K562 (cell line): Measurements from ENCODE around the gene TNMD. TPM values are rescaled to one million over a fixed set of nuclear protein-coding genes. Genes with fewer than 3 reads are reported as not detected.

Source experiments
- ATAC-seq: fragments of 200-7000 bp; cut with Tn5 transposase; 3 replicates; pipeline ENCODE4 v1.9.1; 2020; ENCODE audit warnings: moderate library complexity
- BruUV-seq: library from RNA; stranded (reverse); fragments of 400-500 nt; replicated peaks from 2 replicates; lab custom pipeline; 2021; lab: Mats Ljungman, UMichigan
- CTCF ChIA-PET: fragments of 300-600 bp; formaldehyde crosslinking; extraction: SDS; loops from one replicate; lab custom pipeline; 2021; ENCODE audit warnings: low intra/inter-chr PET ratio; lab: Yijun Ruan, JAX
- POLR2A ChIA-PET: fragments of 300-600, 350-650 bp; sonication (Branson Sonifier 250); formaldehyde crosslinking; extraction: SDS; loops from one replicate; lab custom pipeline; 2021; ENCODE audit warnings: antibody characterized with exemption, inconsistent platforms; lab: Yijun Ruan, JAX
- DNase-seq, 4 experiments: peaks; one replicate each; pipeline versions ENCODE4 v3.0.0 to v3.0.0-alpha.2; 2011 to 2018; ENCODE audit warnings: low spot score in 3 of 4, mixed read lengths in 3 of 4; ENCODE audit errors: extremely low read depth in 1 of 4
- FAIRE-seq: peaks from 2 replicates; lab custom pipeline; 2011; peaks lifted over from hg19 to GRCh38; lab: Jason Lieb, UNC
- H2AFZ ChIP-seq: 2 replicates; pipeline ENCODE4 v1.6.0; 2011; ENCODE audit warnings: low read depth, low read length, control low read depth, inconsistent platforms
- H3K27ac ChIP-seq: fragments of 200-600 bp; 3 replicates; pipeline ENCODE4 v1.8.0; 2011; ENCODE audit warnings: low read depth, mild to moderate bottlenecking, control low read depth, inconsistent platforms, low read length, moderate library complexity, mixed read lengths; ENCODE audit errors: extremely low read depth
- H3K27me3 ChIP-seq, 2 experiments: fragments of 300-600 bp in 1 of 2; 2 replicates in 1 of 2; 3 replicates in 1 of 2; pipeline versions ENCODE4 v1.6.0 to v1.8.0; 2011; ENCODE audit warnings: inconsistent platforms in 2 of 2, low read length in 2 of 2, mild to moderate bottlenecking in 1 of 2, mixed read lengths in 1 of 2, moderate library complexity in 1 of 2; ENCODE audit not compliant: control insufficient read depth in 2 of 2, insufficient read depth in 2 of 2
- H3K36me3 ChIP-seq: fragments of 300-600 bp; 3 replicates; pipeline ENCODE4 v1.8.0; 2011; ENCODE audit warnings: mild to moderate bottlenecking, low read length, inconsistent platforms; ENCODE audit not compliant: control insufficient read depth, insufficient read depth
- H3K4me1 ChIP-seq, 2 experiments: fragments of 200-600 bp in 1 of 2; replicated peaks in 1 of 2; 2 replicates in 1 of 2; 3 replicates in 1 of 2; pipeline versions ENCODE4 v1.5.1 to v1.8.0; 2011; ENCODE audit warnings: inconsistent platforms in 2 of 2, low read length in 2 of 2, mild to moderate bottlenecking in 1 of 2, mixed read lengths in 1 of 2, moderate library complexity in 1 of 2; ENCODE audit not compliant: control insufficient read depth in 2 of 2, insufficient read depth in 2 of 2
- H3K4me2 ChIP-seq: 2 replicates; pipeline ENCODE4 v1.6.1; 2011; ENCODE audit warnings: low read length, control low read depth, inconsistent platforms, mixed read lengths; ENCODE audit not compliant: insufficient read depth
- H3K4me3 ChIP-seq: fragments of 200-600 bp; sonication (generic), shearing (Covaris generic); 2 replicates; pipeline ENCODE4 v1.5.1; 2016; ENCODE audit warnings: control low read depth, inconsistent platforms
- H3K79me2 ChIP-seq: fragments of 200-600 bp; 3 replicates; pipeline ENCODE4 v1.8.0; 2011; ENCODE audit warnings: low read length, inconsistent platforms; ENCODE audit not compliant: control insufficient read depth, insufficient read depth
- H3K9ac ChIP-seq, 2 experiments: 2 replicates each; pipeline versions ENCODE4 v1.6.0 to v1.6.1; 2011; ENCODE audit warnings: low read depth in 2 of 2, low read length in 2 of 2, control low read depth in 1 of 2, inconsistent platforms in 1 of 2, mild to moderate bottlenecking in 1 of 2, mixed read lengths in 1 of 2; ENCODE audit not compliant: insufficient read depth in 1 of 2
- H3K9me1 ChIP-seq: one replicate; pipeline ENCODE4 v1.6.0; 2011; ENCODE audit warnings: inconsistent platforms, mild to moderate bottlenecking, low read length, moderate library complexity; ENCODE audit not compliant: control insufficient read depth, insufficient read depth
- H3K9me3 ChIP-seq: replicated peaks from 2 replicates; pipeline ENCODE4 v1.5.1; 2011; ENCODE audit warnings: low read depth, low read length, inconsistent platforms; ENCODE audit not compliant: control insufficient read depth, insufficient read depth
- H4K20me1 ChIP-seq: replicated peaks from 2 replicates; pipeline ENCODE4 v1.6.1; 2011; ENCODE audit warnings: low read length, inconsistent platforms, mixed read lengths; ENCODE audit not compliant: control insufficient read depth, insufficient read depth
- CREBBP ChIP-seq: IDR thresholded peaks from one replicate; pipeline ENCODE4 v1.6.1; 2012; ENCODE audit warnings: low read depth, mild to moderate bottlenecking, control low read depth, inconsistent platforms, low read length
- NCOA2 ChIP-seq, 2 experiments: fragments of 450-650 bp; IDR thresholded peaks; 2 replicates each; pipeline ENCODE4 v1.6.1; 2018; ENCODE audit warnings: mild to moderate bottlenecking in 2 of 2, moderate library complexity in 1 of 2; ENCODE audit not compliant: partially characterized antibody in 2 of 2
- NEUROD1 ChIP-seq: fragments of 150-350 bp; IDR thresholded peaks from 2 replicates; pipeline ENCODE4 v1.6.1; 2014; ENCODE audit warnings: borderline replicate concordance, low read length, low read depth; ENCODE audit not compliant: partially characterized antibody
- POLR2A ChIP-seq: fragments of 450-650 bp; conservative IDR thresholded peaks from 2 replicates; pipeline ENCODE4 v1.6.1; 2016
- POLR3G ChIP-seq: IDR thresholded peaks from 2 replicates; pipeline ENCODE4 v1.6.1; 2011; ENCODE audit not compliant: insufficient read length, insufficient replicate concordance; ENCODE audit errors: extremely low read depth
- ZBTB17 ChIP-seq: fragments of 450-650 bp; formaldehyde crosslinking; IDR thresholded peaks from 2 replicates; pipeline ENCODE4 v1.4.0; 2020; ENCODE audit warnings: mild to moderate bottlenecking
- ZNF212 ChIP-seq: fragments of 450-650 bp; formaldehyde crosslinking; IDR thresholded peaks from 2 replicates; pipeline ENCODE4 v1.4.0; 2020; ENCODE audit warnings: mild to moderate bottlenecking
- ZNF436 ChIP-seq: fragments of 250-450, 450-650 bp; sonication (Bioruptor Pico); formaldehyde crosslinking; IDR thresholded peaks from 2 replicates; pipeline ENCODE4 v1.7.0; 2020; ENCODE audit warnings: mild to moderate bottlenecking
- ZNF695 ChIP-seq: fragments of 450-650 bp; formaldehyde crosslinking; IDR thresholded peaks from 2 replicates; pipeline ENCODE4 v1.4.0; 2020; ENCODE audit warnings: mild to moderate bottlenecking, moderate library complexity
- WGBS: fragments of 100-300 bp; shearing (Covaris generic); methylation state at CpG from one replicate; pipeline ENCODE4 v1.1.6; 2016; ENCODE audit warnings: low coverage, mixed read lengths; ENCODE audit not compliant: insufficient coverage; ENCODE audit errors: missing lambda C conversion rate; 5-methylcytosine and 5-hydroxymethylcytosine counted together
- in situ Hi-C: fragments of 300-500 bp; cut with MboI; formaldehyde crosslinking; loops from 4 replicates; pipeline ENCODE4 v1.15.0; 2018; ENCODE audit warnings: inconsistent platforms, mixed read lengths
- intact Hi-C: fragments of 100-400 bp; cut with micrococcal nuclease; formaldehyde crosslinking; loops from 2 replicates; pipeline ENCODE4 v1.14.2; 2022
- polyA plus RNA-seq, 8 experiments: library from polyadenylated mRNA; depleted of rRNA in 4 of 8; stranded (reverse) in 5 of 8; unstranded in 3 of 8; fragments of >200 nt; fragmentation: Nextera tagmentation in 2 of 8; fragmentation: Illumina TruSeq in 1 of 8; extraction: Ambion mirVana in 2 of 8; extraction: Trizol in 1 of 8; gene quantifications; 2 replicates each; pipeline versions ENCODE4 v1.2.1 to v1.2.3, GENCODE V29; 2011 to 2014; ENCODE audit warnings: inconsistent platforms in 1 of 8, missing spikeins in 1 of 8
- total RNA-seq, 7 experiments: library from RNA; depleted of rRNA in 6 of 7; stranded (reverse); fragments of >200 nt in 6 of 7; fragmentation: Illumina TruSeq in 2 of 7; extraction: Trizol in 2 of 7; gene quantifications; 2 replicates each; pipeline versions ENCODE4 v1.2.1 to v1.2.3, GENCODE V29; 2011 to 2021; ENCODE audit warnings: low replicate concordance in 1 of 7
- TF ChIP-seq, protein P1 (sequence below): sonication (generic); formaldehyde crosslinking; IDR thresholded peaks from 2 replicates; pipeline ENCODE4 v1.8.0; 2022; ENCODE audit warnings: mild to moderate bottlenecking, missing genetic modification reagents
- TF ChIP-seq, protein P2 (sequence below): sonication (generic); formaldehyde crosslinking; IDR thresholded peaks from 2 replicates; pipeline ENCODE4 v1.4.0; 2020; ENCODE audit warnings: mild to moderate bottlenecking, missing genetic modification reagents

The TNMD gene
- total and polyA plus RNA-seq, 9 of the 15 experiments (the other 6 are each of a cell fraction or from before 2014, with no cell fraction given) = not detected

DNA sequence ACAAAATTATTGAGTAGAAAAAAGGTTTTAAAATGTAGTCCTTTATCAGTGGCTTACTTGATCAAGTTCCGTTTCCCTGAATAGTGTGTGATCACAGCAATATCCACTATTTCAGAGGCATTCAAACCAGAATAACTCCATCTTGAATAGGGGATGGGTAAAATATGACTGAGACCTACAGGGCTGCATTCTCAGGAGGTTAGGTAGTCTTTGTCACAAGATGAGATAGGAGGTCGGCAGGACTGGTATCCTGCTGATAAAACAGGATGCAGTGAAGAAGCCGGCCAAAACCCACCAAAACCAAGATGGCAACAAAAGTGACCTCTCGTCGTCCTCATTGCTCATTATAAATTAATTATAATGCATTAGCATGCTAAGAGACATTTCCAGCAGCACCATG is 27.2 kb downstream of the TNMD start:
- H3K9me1 ChIP-seq = no peaks in the 10 kb centered on the region
- H4K20me1 ChIP-seq = no peaks in the 10 kb centered on the region
- H3K4me3 ChIP-seq = no peak overlapping the region
- TF ChIP-seq, protein P1, sequence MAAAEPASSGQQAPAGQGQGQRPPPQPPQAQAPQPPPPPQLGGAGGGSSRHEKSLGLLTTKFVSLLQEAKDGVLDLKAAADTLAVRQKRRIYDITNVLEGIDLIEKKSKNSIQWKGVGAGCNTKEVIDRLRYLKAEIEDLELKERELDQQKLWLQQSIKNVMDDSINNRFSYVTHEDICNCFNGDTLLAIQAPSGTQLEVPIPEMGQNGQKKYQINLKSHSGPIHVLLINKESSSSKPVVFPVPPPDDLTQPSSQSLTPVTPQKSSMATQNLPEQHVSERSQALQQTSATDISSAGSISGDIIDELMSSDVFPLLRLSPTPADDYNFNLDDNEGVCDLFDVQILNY (CRISPR knock-in tag) = no peak
- TF ChIP-seq ZNF436 (CRISPR knock-in tag) (no peak), NCOA2 (IDR thresholded peaks at IDR 0.05; ENCODE audit: partially characterized antibody in 2 of 2) (no peak), POLR3G (no peak), POLR2A (no peak), NEUROD1 (no peak), ZBTB17 (CRISPR knock-in tag) (no peak), ZNF695 (no peak), CREBBP (no peak), ZNF212 (CRISPR knock-in tag) (no peak)
- TF ChIP-seq, protein P2, sequence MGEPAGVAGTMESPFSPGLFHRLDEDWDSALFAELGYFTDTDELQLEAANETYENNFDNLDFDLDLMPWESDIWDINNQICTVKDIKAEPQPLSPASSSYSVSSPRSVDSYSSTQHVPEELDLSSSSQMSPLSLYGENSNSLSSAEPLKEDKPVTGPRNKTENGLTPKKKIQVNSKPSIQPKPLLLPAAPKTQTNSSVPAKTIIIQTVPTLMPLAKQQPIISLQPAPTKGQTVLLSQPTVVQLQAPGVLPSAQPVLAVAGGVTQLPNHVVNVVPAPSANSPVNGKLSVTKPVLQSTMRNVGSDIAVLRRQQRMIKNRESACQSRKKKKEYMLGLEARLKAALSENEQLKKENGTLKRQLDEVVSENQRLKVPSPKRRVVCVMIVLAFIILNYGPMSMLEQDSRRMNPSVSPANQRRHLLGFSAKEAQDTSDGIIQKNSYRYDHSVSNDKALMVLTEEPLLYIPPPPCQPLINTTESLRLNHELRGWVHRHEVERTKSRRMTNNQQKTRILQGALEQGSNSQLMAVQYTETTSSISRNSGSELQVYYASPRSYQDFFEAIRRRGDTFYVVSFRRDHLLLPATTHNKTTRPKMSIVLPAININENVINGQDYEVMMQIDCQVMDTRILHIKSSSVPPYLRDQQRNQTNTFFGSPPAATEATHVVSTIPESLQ (CRISPR knock-in tag) = no peak
- H3K36me3 ChIP-seq = no peaks in the 10 kb centered on the region
- POLR2A ChIA-PET = no interaction called here
- in situ Hi-C loops = no loop called here
- H3K27ac ChIP-seq = no peak overlapping the region
- no peak for DNase-seq
- no peak for FAIRE-seq
- 7% methylated on average over 5 of the region's 5 CpGs for WGBS
- H3K9me3 ChIP-seq = no peaks in the 10 kb centered on the region
- ATAC-seq = no peak
- H3K79me2 ChIP-seq = no peaks in the 10 kb centered on the region
- H3K9ac ChIP-seq = no peak overlapping the region
- CTCF ChIA-PET = no interaction called here
- H3K4me1 ChIP-seq = no peaks in the 10 kb centered on the region
- no TSS peak for BruUV-seq
- no peak overlapping the region for H3K4me2 ChIP-seq
- H3K27me3 ChIP-seq = no peaks in the 10 kb centered on the region
- no peak overlapping the region for H2AFZ ChIP-seq
- intact Hi-C loops = no loop called here
